Stimulated activated CD8-positive, alpha-beta memory T cell treated with anti-CD3 and anti-CD28 coated beads, Interleukin-15, amount 100 ng/mL, for 4 hours (primary cell): ENCODE results near the gene SPATA21.

Source experiments
- DNase-seq, 2 donors: peaks; one replicate each; pipeline ENCODE4 v3.0.0-alpha.2; 2020; ENCODE audit warnings: low read depth in 2 of 2

Gene SPATA21

DNA sequence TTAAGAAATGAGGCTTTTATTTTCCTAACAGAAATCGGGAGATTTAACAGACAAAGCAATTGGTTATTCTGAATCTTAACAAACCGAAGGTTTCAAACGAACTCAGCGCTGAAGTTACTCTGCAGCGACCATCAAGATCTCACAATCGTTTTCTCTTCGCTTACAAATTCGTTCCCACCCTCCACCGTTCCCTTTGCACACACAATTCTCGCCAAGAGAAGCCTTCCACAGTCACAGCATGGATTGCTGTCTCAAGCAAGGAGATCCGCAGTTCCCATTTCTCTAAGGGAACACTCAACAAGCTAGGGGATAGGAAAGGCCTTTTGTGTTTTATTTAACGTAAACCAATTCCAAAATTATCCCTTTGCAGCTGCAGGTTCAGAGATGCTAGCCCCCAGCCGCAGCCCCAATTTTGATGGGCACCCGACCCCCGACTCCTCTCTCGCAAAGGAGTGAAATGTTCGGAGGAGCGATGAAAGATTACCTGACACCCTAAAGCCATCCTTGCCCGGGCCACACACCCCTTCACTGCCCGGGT, 85.7 kb downstream of the SPATA21 start:
- no peak for DNase-seq

DNA sequence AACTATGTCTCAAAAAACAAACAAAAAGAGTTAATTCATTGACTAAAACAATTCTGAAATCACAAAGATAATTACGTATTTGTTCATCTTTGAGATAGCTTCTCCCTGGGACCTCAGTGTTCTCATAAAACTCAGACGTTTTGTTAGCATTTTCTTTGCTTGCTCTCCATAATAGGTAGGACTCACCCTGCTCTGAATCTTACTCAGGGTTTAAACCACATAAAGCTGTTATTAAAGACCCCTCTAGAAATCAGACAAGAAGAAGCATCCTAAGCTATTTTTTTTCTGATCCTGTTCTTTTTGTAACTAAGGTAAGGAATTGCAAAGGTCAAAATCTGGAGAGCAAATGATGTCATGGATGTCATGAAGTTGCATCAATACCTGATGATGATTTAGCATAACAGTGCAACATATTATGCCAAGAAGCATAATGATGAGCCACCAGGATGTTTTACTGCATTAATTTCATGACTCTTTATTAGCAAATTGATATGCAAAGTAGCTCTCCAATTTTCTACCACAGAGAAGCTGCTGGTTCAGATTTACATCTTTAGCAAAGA, 87.3 kb downstream of the SPATA21 start:
- DNase-seq, result no peak
